Measurements from ENCODE around the gene SPATA31A3.
"Not testable (repeated sequence)": the region's sequence is repeated elsewhere in the genome, so short reads cannot be mapped to it uniquely, and the experiment has no call there.

Gene SPATA31A3

DNA sequence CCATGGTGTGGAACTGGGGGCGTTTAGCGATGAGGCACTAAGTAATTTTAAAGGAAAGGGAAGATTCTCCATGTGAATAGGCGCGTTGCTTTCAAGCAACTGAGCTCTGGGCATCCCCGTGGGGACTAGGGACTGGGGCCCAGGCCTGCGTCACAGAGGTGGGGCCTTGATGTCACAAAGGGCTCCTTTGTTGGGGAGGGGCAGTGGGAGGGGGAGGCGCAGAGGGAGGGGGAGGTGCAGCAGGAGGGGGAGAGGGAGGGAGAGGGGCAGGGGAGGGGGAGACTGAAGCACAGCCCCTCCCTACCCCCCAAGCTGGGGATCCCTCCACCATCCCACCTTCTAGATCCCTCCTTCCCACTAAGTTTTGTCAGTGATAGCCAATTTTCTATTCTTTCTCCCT lies at the start of gene SPATA31A3:
SPATA31A3 (minus strand) TSS at position 101 of the 400 bp plus-strand sequence; CDS start at position 72, 29 bp downstream.
- DNase-seq (ENCODE audit: low read depth, low spot score): not testable (repeated sequence)

DNA sequence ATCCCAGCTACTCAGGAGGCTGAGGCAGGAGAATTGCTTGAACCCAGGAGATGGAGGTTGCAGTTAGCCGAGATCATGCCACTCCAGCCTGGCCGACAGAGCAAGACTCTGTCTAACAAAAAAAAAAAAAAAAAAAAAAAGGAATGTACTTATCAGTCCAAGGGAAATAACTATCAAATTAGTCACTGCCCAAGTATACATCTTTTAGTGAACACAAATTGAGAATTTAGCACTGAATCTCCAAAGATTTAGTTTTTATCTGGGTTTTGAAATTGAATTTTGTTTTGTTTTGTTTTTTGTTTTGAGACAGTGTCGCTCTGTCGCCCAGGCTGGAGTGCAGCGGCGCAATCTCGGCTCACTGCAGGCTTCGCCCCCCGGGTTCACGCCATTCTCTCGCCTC lies 39.8 kb downstream of the SPATA31A3 start:
- not testable (repeated sequence) for DNase-seq (ENCODE audit: low read depth, low spot score)

DNA sequence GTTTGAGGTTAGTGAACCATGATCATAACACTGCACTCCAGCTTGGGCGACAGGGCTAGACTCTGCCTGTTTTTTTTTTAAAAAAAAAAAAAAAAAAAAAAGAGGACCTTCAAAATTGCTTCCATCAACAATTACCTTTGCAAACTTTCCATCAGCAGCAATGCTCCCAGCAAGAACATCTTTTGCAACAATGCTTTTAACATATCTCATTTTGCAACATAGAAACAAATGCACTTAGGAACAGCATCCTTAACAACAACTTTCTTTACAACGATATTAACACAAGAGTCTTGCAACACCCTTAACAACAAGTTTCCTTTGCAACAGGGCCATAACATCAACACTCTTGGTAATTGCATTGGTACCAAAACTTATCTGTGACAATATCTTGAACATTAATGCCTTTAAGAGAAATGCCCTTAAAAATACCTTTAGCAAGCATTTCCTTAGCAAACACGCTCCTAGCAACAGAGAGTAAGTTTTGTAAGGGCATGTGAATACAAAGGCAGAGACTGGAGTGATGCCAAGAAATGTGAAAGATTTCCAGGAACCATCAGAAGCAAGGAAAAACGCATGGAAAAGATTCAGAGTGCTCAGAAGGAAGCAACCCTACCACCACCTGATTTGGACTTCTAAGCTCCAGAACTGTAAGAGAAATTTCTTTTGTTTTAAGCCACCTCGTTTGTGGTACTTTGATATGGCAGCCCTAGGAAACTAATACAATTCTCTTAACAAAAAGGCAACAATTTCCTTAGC lies 49.8 kb downstream of the SPATA31A3 start:
- not testable (repeated sequence) for DNase-seq (ENCODE audit: low read depth, low spot score)

DNA sequence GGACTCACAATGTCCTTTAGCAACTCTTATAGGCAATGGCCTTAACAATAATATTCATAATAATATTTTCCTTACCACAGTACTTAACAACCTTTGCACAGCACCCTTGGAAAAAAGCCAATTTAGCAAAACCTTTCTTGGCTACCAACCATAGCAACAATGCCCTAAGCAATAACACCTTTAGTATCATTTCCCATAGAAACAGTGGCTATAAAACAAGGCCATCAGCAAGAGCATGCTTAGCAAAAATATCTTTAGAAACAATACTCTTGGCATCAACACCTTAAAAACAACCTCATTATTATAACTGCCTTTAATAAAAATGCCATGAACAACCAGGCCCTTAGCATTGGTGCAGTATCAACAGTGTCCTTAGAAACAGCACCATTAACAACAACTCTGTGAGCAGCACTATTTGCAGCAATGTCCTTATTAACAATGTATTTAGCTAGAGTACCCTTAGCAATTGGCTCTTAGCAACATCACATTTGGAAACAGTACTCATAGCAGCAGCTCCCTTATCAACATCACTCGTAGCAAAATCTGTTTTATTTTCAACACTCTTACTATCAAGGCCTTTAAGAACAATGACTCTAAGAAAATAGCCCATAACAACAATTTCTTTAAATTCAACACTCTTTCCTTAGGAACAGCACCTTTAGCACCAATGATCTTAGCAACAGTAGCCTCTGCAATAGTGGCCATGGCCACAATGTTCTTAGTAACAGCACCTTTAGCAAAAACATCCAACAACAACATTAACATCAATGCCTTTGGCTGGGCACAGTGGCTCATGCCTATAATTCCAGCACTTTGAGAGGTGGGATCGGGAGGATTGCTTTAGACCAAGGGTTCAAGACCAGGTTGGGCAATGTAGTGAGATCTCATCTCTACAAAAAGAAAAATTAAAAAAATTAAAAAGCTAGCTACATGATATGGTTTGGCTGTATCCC lies 52.2 kb downstream of the SPATA31A3 start:
- DNase-seq (ENCODE audit: low read depth, low spot score): not testable (repeated sequence)

DNA sequence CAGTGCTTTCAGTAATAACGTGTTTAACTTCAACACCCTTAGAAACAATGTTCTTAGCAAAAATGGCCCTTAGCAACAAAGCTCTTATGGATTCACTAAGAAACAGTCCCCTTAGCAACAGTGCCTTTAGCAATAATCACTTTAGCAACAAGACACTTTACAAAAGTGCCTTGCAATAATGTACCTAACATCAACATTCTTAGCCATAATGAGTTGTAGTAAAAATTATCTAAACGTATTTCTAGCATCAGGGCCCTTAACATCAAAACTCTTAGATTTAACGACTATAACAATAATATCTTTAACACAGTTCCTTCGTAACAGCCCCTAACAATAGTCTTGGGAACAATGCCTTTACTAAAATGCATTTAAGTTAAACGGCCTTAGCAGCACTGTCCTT lies 54.0 kb downstream of the SPATA31A3 start:
- not testable (repeated sequence) for DNase-seq (ENCODE audit: low read depth, low spot score)

DNA sequence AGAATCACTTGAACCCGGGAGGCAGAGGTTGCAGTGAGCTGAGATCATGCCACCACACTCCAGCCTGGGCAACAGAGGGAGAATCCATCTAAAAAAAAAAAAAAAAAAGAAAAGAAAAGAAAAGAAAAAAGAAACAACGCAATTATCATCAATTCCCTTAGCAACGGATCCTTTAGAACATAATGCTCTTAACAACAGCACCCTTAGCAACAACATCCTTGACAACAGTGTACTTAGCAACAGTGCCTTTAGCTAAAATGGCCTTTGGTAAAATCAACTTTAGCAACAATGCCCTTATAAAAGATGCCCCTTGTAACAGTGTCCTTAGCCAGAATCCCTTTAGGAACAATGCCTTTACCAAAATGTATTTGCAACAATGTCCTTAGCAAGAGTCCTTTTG lies 54.7 kb downstream of the SPATA31A3 start:
- not testable (repeated sequence) for DNase-seq (ENCODE audit: low read depth, low spot score)

Data from activated CD4-positive, CD25-positive, alpha-beta regulatory T cell treated with anti-CD3 and anti-CD28 coated beads, Interleukin-2, amount 50 U/mL, for 16 hours (primary cell).